Measurements from ENCODE around the gene ST6GAL2. TPM values are rescaled to one million over a fixed set of nuclear protein-coding genes. Genes with fewer than 3 reads are reported as not detected.

The ST6GAL2 gene
- polyA plus RNA-seq, 1 of the 3 experiments (the other 2 are of a cell fraction) = 0.77 TPM

DNA sequence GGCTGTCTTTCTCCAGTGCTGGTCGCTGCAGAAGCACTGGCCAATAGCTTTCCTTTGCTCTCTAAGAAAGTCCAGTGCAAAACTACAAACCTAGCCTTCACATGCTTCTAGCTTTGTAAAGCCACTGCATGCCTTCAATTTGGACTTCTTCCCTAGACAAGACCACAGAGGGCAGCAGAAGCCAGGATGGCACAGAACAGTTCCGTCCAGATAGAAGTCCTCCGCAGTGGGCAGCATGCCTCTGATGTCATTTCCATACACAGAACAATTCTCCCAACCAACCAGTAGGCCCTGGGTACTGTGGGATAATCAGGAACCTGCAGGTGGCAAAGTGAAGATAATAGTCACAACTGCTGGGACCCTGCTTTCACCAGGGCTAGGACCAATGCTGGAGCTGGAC is 3.3 kb downstream of the ST6GAL2 start:
- Histone ChIP-seq H3K9ac (no peak overlapping the region), H3K9me3 (no peaks in the 10 kb centered on the region), H2AFZ (ENCODE audit: low read depth) (no peak overlapping the region), H3K27ac (ENCODE audit: low read depth in 2 of 2, low read length in 1 of 2) (no peak overlapping the region), H3K79me2 (ENCODE audit: insufficient read depth) (0 out of 2 replicates have a peak, but pooled peaks cover 3% of the 10 kb centered on the region), H3K4me3 (ENCODE audit: low read depth in 2 of 2, low read length in 1 of 2) (no peak overlapping the region), H4K20me1 (ENCODE audit: insufficient read depth) (no peaks in the 10 kb centered on the region), H3K9me2 (no peaks in the 10 kb centered on the region), H3K4me2 (no peak overlapping the region), H3K36me3 (replicated peaks in 1 of 2; ENCODE audit: control insufficient read depth in 1 of 2, insufficient read depth in 2 of 2, low read length in 1 of 2) (no peaks in the 10 kb centered on the region), H3F3A (replicated peaks; ENCODE audit: insufficient read depth) (no peaks in the 10 kb centered on the region), H3K4me1 (ENCODE audit: control insufficient read depth in 1 of 2, insufficient read depth in 2 of 2, low read depth in 1 of 2, low read length in 1 of 2) (peaks cover 0 to 7% of the 10 kb centered on the region in 2 experiments; a peak in 2 of 4 replicates), H3K27me3 (ENCODE audit: insufficient read depth) (no peaks in the 10 kb centered on the region)
- WGBS (ENCODE audit: low lambda C conversion rate) = 55% methylated on average over 3 of the region's 3 CpGs
- TF ChIP-seq, protein P1, sequence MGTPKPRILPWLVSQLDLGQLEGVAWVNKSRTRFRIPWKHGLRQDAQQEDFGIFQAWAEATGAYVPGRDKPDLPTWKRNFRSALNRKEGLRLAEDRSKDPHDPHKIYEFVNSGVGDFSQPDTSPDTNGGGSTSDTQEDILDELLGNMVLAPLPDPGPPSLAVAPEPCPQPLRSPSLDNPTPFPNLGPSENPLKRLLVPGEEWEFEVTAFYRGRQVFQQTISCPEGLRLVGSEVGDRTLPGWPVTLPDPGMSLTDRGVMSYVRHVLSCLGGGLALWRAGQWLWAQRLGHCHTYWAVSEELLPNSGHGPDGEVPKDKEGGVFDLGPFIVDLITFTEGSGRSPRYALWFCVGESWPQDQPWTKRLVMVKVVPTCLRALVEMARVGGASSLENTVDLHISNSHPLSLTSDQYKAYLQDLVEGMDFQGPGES (IDR thresholded peaks at IDR 0.05; ENCODE audit: low read depth, low read length) = no peak
- TF ChIP-seq, protein P2, sequence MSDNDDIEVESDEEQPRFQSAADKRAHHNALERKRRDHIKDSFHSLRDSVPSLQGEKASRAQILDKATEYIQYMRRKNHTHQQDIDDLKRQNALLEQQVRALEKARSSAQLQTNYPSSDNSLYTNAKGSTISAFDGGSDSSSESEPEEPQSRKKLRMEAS (IDR thresholded peaks at IDR 0.05; ENCODE audit: low read depth) = no peak
- TF ChIP-seq GABPA (IDR thresholded peaks at IDR 0.05; ENCODE audit: low read depth) (no peak), SMC3 (IDR thresholded peaks at IDR 0.05; ENCODE audit: low read depth, low read length) (peak; percentile 55), ELF1 (IDR thresholded peaks at IDR 0.05) (no peak), FOSL2 (IDR thresholded peaks at IDR 0.05; ENCODE audit: borderline replicate concordance, low read depth) (no peak), SIN3A (IDR thresholded peaks at IDR 0.05; ENCODE audit: borderline replicate concordance, low read depth, low read length) (no peak), TCF12 (IDR thresholded peaks at IDR 0.05) (no peak), NRF1 (IDR thresholded peaks at IDR 0.05; ENCODE audit: low read depth, low read length) (no peak), FOXJ3 (CRISPR knock-in tag; IDR thresholded peaks at IDR 0.05) (no peak), JUND (IDR thresholded peaks at IDR 0.05) (no peak), MEF2A (IDR thresholded peaks at IDR 0.05; ENCODE audit: borderline replicate concordance, low read depth) (no peak), NFIC (IDR thresholded peaks at IDR 0.05; ENCODE audit: borderline replicate concordance) (no peak), RAD21 (IDR thresholded peaks at IDR 0.05; ENCODE audit: low read length) (peak; percentile 72)
- TF ChIP-seq, protein P3, sequence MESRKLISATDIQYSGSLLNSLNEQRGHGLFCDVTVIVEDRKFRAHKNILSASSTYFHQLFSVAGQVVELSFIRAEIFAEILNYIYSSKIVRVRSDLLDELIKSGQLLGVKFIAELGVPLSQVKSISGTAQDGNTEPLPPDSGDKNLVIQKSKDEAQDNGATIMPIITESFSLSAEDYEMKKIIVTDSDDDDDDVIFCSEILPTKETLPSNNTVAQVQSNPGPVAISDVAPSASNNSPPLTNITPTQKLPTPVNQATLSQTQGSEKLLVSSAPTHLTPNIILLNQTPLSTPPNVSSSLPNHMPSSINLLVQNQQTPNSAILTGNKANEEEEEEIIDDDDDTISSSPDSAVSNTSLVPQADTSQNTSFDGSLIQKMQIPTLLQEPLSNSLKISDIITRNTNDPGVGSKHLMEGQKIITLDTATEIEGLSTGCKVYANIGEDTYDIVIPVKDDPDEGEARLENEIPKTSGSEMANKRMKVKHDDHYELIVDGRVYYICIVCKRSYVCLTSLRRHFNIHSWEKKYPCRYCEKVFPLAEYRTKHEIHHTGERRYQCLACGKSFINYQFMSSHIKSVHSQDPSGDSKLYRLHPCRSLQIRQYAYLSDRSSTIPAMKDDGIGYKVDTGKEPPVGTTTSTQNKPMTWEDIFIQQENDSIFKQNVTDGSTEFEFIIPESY (IDR thresholded peaks at IDR 0.05; ENCODE audit: borderline replicate concordance, low read depth) = no peak
- TF ChIP-seq, protein P4, sequence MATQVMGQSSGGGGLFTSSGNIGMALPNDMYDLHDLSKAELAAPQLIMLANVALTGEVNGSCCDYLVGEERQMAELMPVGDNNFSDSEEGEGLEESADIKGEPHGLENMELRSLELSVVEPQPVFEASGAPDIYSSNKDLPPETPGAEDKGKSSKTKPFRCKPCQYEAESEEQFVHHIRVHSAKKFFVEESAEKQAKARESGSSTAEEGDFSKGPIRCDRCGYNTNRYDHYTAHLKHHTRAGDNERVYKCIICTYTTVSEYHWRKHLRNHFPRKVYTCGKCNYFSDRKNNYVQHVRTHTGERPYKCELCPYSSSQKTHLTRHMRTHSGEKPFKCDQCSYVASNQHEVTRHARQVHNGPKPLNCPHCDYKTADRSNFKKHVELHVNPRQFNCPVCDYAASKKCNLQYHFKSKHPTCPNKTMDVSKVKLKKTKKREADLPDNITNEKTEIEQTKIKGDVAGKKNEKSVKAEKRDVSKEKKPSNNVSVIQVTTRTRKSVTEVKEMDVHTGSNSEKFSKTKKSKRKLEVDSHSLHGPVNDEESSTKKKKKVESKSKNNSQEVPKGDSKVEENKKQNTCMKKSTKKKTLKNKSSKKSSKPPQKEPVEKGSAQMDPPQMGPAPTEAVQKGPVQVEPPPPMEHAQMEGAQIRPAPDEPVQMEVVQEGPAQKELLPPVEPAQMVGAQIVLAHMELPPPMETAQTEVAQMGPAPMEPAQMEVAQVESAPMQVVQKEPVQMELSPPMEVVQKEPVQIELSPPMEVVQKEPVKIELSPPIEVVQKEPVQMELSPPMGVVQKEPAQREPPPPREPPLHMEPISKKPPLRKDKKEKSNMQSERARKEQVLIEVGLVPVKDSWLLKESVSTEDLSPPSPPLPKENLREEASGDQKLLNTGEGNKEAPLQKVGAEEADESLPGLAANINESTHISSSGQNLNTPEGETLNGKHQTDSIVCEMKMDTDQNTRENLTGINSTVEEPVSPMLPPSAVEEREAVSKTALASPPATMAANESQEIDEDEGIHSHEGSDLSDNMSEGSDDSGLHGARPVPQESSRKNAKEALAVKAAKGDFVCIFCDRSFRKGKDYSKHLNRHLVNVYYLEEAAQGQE (IDR thresholded peaks at IDR 0.05; ENCODE audit: low read depth, low read length) = no peak
- TF ChIP-seq, protein P5, sequence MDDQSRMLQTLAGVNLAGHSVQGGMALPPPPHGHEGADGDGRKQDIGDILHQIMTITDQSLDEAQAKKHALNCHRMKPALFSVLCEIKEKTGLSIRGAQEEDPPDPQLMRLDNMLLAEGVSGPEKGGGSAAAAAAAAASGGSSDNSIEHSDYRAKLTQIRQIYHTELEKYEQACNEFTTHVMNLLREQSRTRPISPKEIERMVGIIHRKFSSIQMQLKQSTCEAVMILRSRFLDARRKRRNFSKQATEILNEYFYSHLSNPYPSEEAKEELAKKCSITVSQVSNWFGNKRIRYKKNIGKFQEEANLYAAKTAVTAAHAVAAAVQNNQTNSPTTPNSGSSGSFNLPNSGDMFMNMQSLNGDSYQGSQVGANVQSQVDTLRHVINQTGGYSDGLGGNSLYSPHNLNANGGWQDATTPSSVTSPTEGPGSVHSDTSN (IDR thresholded peaks at IDR 0.05) = no peak
- TF ChIP-seq, protein P6, sequence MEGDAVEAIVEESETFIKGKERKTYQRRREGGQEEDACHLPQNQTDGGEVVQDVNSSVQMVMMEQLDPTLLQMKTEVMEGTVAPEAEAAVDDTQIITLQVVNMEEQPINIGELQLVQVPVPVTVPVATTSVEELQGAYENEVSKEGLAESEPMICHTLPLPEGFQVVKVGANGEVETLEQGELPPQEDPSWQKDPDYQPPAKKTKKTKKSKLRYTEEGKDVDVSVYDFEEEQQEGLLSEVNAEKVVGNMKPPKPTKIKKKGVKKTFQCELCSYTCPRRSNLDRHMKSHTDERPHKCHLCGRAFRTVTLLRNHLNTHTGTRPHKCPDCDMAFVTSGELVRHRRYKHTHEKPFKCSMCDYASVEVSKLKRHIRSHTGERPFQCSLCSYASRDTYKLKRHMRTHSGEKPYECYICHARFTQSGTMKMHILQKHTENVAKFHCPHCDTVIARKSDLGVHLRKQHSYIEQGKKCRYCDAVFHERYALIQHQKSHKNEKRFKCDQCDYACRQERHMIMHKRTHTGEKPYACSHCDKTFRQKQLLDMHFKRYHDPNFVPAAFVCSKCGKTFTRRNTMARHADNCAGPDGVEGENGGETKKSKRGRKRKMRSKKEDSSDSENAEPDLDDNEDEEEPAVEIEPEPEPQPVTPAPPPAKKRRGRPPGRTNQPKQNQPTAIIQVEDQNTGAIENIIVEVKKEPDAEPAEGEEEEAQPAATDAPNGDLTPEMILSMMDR (IDR thresholded peaks at IDR 0.05) = peak; percentile 51
- ChIA-PET POLR2A (no interaction called here), CTCF (interaction anchor here (0.6 to 1.3 kb wide), 5 partner anchors 9 to 790 kb away, joined by 3 to 4 read pairs (median 3); no protein-coding TSS in a partner anchor)
- peak; percentile 41 for DNase-seq
